DOHH2 (cell line): ENCODE results near the gene ABCA10.
"Not testable (repeated sequence)": the region's sequence is repeated elsewhere in the genome, so short reads cannot be mapped to it uniquely, and the experiment has no call there.

Experiments used
- H3F3A ChIP-seq: fragments of 200-600 bp; sonication (generic), shearing (Covaris generic); 2 replicates; pipeline ENCODE4 v1.6.0; 2016; ENCODE audit warnings: antibody characterized with exemption, mild to moderate bottlenecking; ENCODE audit not compliant: control insufficient read depth, insufficient read depth
- H3K27ac ChIP-seq: fragments of 200-600 bp; sonication (generic); 2 replicates; pipeline ENCODE4 v1.5.1; 2014; ENCODE audit warnings: low read depth, mild to moderate bottlenecking, low read length, moderate library complexity
- H3K27me3 ChIP-seq: fragments of 200-600 bp; sonication (generic); 2 replicates; pipeline ENCODE4 v1.6.1; 2014; ENCODE audit warnings: mild to moderate bottlenecking, low read length, mixed read lengths; ENCODE audit not compliant: control insufficient read depth
- H3K36me3 ChIP-seq: fragments of 200-600 bp; sonication (generic); 2 replicates; pipeline ENCODE4 v1.6.1; 2014; ENCODE audit warnings: mild to moderate bottlenecking, low read length, moderate library complexity, mixed read lengths; ENCODE audit not compliant: control insufficient read depth
- H3K4me1 ChIP-seq: fragments of 200-600 bp; sonication (generic); 2 replicates; pipeline ENCODE4 v1.6.1; 2014; ENCODE audit warnings: mild to moderate bottlenecking, low read length, mixed read lengths; ENCODE audit not compliant: control insufficient read depth
- H3K4me2 ChIP-seq: fragments of 200-600 bp; sonication (generic); 2 replicates; pipeline ENCODE4 v1.6.0; 2014; ENCODE audit warnings: mild to moderate bottlenecking, low read length, moderate library complexity
- H3K4me3 ChIP-seq: fragments of 200-600 bp; sonication (generic); 2 replicates; pipeline ENCODE4 v1.5.1; 2014; ENCODE audit warnings: mild to moderate bottlenecking, low read length, mixed read lengths
- H3K79me2 ChIP-seq: fragments of 200-600 bp; sonication (generic); 2 replicates; pipeline ENCODE4 v1.6.1; 2014; ENCODE audit warnings: mild to moderate bottlenecking, low read length, mixed read lengths; ENCODE audit not compliant: control insufficient read depth
- H3K9me2 ChIP-seq: fragments of 200-600 bp; sonication (generic); replicated peaks from 2 replicates; pipeline ENCODE4 v1.6.1; 2014; ENCODE audit warnings: mild to moderate bottlenecking, low read length, mixed read lengths; ENCODE audit not compliant: control insufficient read depth
- H3K9me3 ChIP-seq: fragments of 200-600 bp; sonication (generic); 2 replicates; pipeline ENCODE4 v1.6.1; 2014; ENCODE audit warnings: antibody characterized with exemption, low read length, mixed read lengths; ENCODE audit not compliant: control insufficient read depth, insufficient read depth
- H4K20me1 ChIP-seq: fragments of 200-600 bp; sonication (generic); 2 replicates; pipeline ENCODE4 v1.6.0; 2014; ENCODE audit warnings: low read depth, mild to moderate bottlenecking, antibody characterized with exemption, low read length, moderate library complexity; ENCODE audit not compliant: control insufficient read depth, insufficient read depth
- CTCF ChIP-seq: fragments of 200-600 bp; sonication (generic); IDR thresholded peaks from one replicate; pipeline ENCODE4 v1.5.1; 2014; ENCODE audit warnings: antibody characterized with exemption, mild to moderate bottlenecking, low read depth, low read length; ENCODE audit not compliant: poor library complexity, severe bottlenecking
- EZH2phosphoT487 ChIP-seq: fragments of 200-600 bp; sonication (generic); IDR thresholded peaks from 2 replicates; pipeline ENCODE4 v1.6.1; 2017; ENCODE audit warnings: borderline replicate concordance, mild to moderate bottlenecking, antibody characterized with exemption, low read length, moderate library complexity, mixed read lengths

Gene ABCA10

GRCh38 chr17:69228576-69228975 is at the start of gene ABCA10:
TSS of gene ABCA10 (minus strand) at chr17:69228824. CDS start at chr17:69225358, 3,466 bp downstream.
- no peaks in the 10 kb centered on the region for H4K20me1 ChIP-seq
- no peaks in the 10 kb centered on the region for H3K9me3 ChIP-seq
- H3K79me2 ChIP-seq = no peaks in the 10 kb centered on the region
- H3K36me3 ChIP-seq = no peaks in the 10 kb centered on the region
- H3K4me2 ChIP-seq = no peak within 1 kb of the TSS
- no peaks in the 10 kb centered on the region for H3K9me2 ChIP-seq
- no peak within 1 kb of the TSS for H3K4me3 ChIP-seq
- H3K27me3 ChIP-seq = 0 out of 2 replicates have a peak, but pooled peaks cover under 1% of the 10 kb centered on the region
- TF ChIP-seq EZH2phosphoT487 (no peak), CTCF (no peak)
- H3K27ac ChIP-seq = no peak within 1 kb of the TSS
- no peaks in the 10 kb centered on the region for H3K4me1 ChIP-seq
- no peaks in the 10 kb centered on the region for H3F3A ChIP-seq

GRCh38 chr17:69276279-69276678 is 47.7 kb upstream of the ABCA10 start:
- not testable (repeated sequence) for H3K36me3 ChIP-seq, H3K79me2 ChIP-seq, H3K4me3 ChIP-seq, H3K9me3 ChIP-seq, H3K4me1 ChIP-seq, H3K9me2 ChIP-seq, H3K27ac ChIP-seq, H3K4me2 ChIP-seq, H3K27me3 ChIP-seq, H3F3A ChIP-seq, H4K20me1 ChIP-seq

GRCh38 chr17:69275751-69276150 is 47.1 kb upstream of the ABCA10 start:
- no peak overlapping the region for H3K4me2 ChIP-seq
- H3K4me3 ChIP-seq = no peak overlapping the region
- H3K9me3 ChIP-seq = no peaks in the 10 kb centered on the region
- H4K20me1 ChIP-seq = no peaks in the 10 kb centered on the region
- no peaks in the 10 kb centered on the region for H3K9me2 ChIP-seq
- no peak for TF ChIP-seq CTCF
- TF ChIP-seq EZH2phosphoT487 = no peak
- H3K36me3 ChIP-seq = no peaks in the 10 kb centered on the region
- H3K79me2 ChIP-seq = no peaks in the 10 kb centered on the region
- H3K4me1 ChIP-seq = no peaks in the 10 kb centered on the region
- H3K27ac ChIP-seq = no peak overlapping the region
- no peaks in the 10 kb centered on the region for H3K27me3 ChIP-seq
- no peaks in the 10 kb centered on the region for H3F3A ChIP-seq

- no peaks in the 10 kb centered on the region for H4K20me1 ChIP-seq
- TF ChIP-seq CTCF (no peak), EZH2phosphoT487 (no peak)
- no peak overlapping the region for H3K4me2 ChIP-seq
These were observed 42.4 kb upstream of the ABCA10 start for GRCh38 chr17:69271023-69271422.

More at GRCh38 chr17:69271023-69271422, 42.4 kb upstream of the ABCA10 start:
- Histone ChIP-seq H3K36me3 (no peaks in the 10 kb centered on the region), H3K4me1 (no peaks in the 10 kb centered on the region), H3K9me2 (no peaks in the 10 kb centered on the region), H3K27ac (no peak overlapping the region), H3K4me3 (no peak overlapping the region), H3K79me2 (no peaks in the 10 kb centered on the region), H3K27me3 (no peaks in the 10 kb centered on the region), H3K9me3 (no peaks in the 10 kb centered on the region), H3F3A (no peaks in the 10 kb centered on the region)
